B cell (primary cell): ENCODE data around the gene STAT5B.

ENCODE experiments used
- CTCF ChIP-seq: fragments of 200-600 bp; IDR thresholded peaks from one replicate; pipeline ENCODE4 v1.8.0; 2022; ENCODE audit warnings: antibody characterized with exemption, mild to moderate bottlenecking
- EZH2 ChIP-seq: IDR thresholded peaks from 2 replicates; pipeline ENCODE4 v1.6.1; 2012; ENCODE audit warnings: borderline replicate concordance, low read depth, mild to moderate bottlenecking, moderate library complexity, low read length; ENCODE audit not compliant: insufficient read depth, poor library complexity, severe bottlenecking

GRCh38 chr17:42309986-42310786, 34.0 kb upstream of the STAT5B start:
- TF ChIP-seq CTCF (no peak), EZH2 (no peak)
